H1 (cell line): ENCODE results near the gene CELF6. TPM values are rescaled to one million over a fixed set of nuclear protein-coding genes. Genes with fewer than 3 reads are reported as not detected.

ENCODE experiments used
- CTBP2 ChIP-seq: IDR thresholded peaks from 2 replicates; pipeline ENCODE4 v1.7.0; 2011; ENCODE audit warnings: borderline replicate concordance, mild to moderate bottlenecking, moderate library complexity, mixed read lengths, low read length; ENCODE audit not compliant: insufficient read depth, insufficient read length
- EGR1 ChIP-seq: IDR thresholded peaks from 2 replicates; pipeline ENCODE4 v1.6.1; 2011; ENCODE audit warnings: low read depth, low read length, borderline replicate concordance
- HDAC2 ChIP-seq, 2 experiments: fragments of 300-600 bp in 1 of 2; sonication (generic) in 1 of 2; IDR thresholded peaks; 2 replicates each; pipeline ENCODE4 v1.6.1; 2011 to 2012; ENCODE audit warnings: low read depth in 2 of 2, low read length in 2 of 2, mild to moderate bottlenecking in 2 of 2, moderate library complexity in 2 of 2, borderline replicate concordance in 1 of 2, inconsistent platforms in 1 of 2
- SIN3A ChIP-seq, 2 experiments: IDR thresholded peaks in 1 of 2; conservative IDR thresholded peaks in 1 of 2; 2 replicates each; pipeline ENCODE4 v1.6.1; 2011 to 2012; ENCODE audit warnings: low read length in 2 of 2, improper control_type of control experiment in 1 of 2, low read depth in 1 of 2, mild to moderate bottlenecking in 1 of 2
- polyA plus RNA-seq, 7 experiments: library from polyadenylated mRNA; depleted of rRNA in 3 of 7; stranded (reverse) in 5 of 7; unstranded in 2 of 7; fragments of >200 nt in 5 of 7; fragments of 200-250 nt in 2 of 7; gene quantifications; 1 replicate in 5 of 7; 2 replicates in 1 of 7; 4 replicates in 1 of 7; pipeline versions ENCODE4 v1.2.1 to v1.2.3, GENCODE V29; 2011 to 2013; ENCODE audit warnings: missing spikeins in 2 of 7, mixed read lengths in 2 of 7
- total RNA-seq: library from RNA; stranded (reverse); fragmentation: NEBNext Ultra II Directional; extraction: Animal tissue kit (Norgen Biotek cat#: 25700); gene quantifications from 2 replicates; pipeline ENCODE4 v1.2.1, GENCODE V29; 2021
- TF ChIP-seq, protein P1 (sequence below): fragments of 300-600 bp; sonication (generic); IDR thresholded peaks from 2 replicates; pipeline ENCODE4 v1.7.1; 2012; ENCODE audit warnings: low read length, moderate library complexity, mild to moderate bottlenecking, inconsistent platforms; ENCODE audit not compliant: insufficient replicate concordance

Gene CELF6
- total and polyA plus RNA-seq, 2 of the 8 experiments (the other 6 are each of a cell fraction or from before 2014, with no cell fraction given), result 0.09 to 0.19 TPM

GRCh38 chr15:72318408-72318942 lies 1.5 kb downstream of the CELF6 start (continued):
- TF ChIP-seq, protein P1, sequence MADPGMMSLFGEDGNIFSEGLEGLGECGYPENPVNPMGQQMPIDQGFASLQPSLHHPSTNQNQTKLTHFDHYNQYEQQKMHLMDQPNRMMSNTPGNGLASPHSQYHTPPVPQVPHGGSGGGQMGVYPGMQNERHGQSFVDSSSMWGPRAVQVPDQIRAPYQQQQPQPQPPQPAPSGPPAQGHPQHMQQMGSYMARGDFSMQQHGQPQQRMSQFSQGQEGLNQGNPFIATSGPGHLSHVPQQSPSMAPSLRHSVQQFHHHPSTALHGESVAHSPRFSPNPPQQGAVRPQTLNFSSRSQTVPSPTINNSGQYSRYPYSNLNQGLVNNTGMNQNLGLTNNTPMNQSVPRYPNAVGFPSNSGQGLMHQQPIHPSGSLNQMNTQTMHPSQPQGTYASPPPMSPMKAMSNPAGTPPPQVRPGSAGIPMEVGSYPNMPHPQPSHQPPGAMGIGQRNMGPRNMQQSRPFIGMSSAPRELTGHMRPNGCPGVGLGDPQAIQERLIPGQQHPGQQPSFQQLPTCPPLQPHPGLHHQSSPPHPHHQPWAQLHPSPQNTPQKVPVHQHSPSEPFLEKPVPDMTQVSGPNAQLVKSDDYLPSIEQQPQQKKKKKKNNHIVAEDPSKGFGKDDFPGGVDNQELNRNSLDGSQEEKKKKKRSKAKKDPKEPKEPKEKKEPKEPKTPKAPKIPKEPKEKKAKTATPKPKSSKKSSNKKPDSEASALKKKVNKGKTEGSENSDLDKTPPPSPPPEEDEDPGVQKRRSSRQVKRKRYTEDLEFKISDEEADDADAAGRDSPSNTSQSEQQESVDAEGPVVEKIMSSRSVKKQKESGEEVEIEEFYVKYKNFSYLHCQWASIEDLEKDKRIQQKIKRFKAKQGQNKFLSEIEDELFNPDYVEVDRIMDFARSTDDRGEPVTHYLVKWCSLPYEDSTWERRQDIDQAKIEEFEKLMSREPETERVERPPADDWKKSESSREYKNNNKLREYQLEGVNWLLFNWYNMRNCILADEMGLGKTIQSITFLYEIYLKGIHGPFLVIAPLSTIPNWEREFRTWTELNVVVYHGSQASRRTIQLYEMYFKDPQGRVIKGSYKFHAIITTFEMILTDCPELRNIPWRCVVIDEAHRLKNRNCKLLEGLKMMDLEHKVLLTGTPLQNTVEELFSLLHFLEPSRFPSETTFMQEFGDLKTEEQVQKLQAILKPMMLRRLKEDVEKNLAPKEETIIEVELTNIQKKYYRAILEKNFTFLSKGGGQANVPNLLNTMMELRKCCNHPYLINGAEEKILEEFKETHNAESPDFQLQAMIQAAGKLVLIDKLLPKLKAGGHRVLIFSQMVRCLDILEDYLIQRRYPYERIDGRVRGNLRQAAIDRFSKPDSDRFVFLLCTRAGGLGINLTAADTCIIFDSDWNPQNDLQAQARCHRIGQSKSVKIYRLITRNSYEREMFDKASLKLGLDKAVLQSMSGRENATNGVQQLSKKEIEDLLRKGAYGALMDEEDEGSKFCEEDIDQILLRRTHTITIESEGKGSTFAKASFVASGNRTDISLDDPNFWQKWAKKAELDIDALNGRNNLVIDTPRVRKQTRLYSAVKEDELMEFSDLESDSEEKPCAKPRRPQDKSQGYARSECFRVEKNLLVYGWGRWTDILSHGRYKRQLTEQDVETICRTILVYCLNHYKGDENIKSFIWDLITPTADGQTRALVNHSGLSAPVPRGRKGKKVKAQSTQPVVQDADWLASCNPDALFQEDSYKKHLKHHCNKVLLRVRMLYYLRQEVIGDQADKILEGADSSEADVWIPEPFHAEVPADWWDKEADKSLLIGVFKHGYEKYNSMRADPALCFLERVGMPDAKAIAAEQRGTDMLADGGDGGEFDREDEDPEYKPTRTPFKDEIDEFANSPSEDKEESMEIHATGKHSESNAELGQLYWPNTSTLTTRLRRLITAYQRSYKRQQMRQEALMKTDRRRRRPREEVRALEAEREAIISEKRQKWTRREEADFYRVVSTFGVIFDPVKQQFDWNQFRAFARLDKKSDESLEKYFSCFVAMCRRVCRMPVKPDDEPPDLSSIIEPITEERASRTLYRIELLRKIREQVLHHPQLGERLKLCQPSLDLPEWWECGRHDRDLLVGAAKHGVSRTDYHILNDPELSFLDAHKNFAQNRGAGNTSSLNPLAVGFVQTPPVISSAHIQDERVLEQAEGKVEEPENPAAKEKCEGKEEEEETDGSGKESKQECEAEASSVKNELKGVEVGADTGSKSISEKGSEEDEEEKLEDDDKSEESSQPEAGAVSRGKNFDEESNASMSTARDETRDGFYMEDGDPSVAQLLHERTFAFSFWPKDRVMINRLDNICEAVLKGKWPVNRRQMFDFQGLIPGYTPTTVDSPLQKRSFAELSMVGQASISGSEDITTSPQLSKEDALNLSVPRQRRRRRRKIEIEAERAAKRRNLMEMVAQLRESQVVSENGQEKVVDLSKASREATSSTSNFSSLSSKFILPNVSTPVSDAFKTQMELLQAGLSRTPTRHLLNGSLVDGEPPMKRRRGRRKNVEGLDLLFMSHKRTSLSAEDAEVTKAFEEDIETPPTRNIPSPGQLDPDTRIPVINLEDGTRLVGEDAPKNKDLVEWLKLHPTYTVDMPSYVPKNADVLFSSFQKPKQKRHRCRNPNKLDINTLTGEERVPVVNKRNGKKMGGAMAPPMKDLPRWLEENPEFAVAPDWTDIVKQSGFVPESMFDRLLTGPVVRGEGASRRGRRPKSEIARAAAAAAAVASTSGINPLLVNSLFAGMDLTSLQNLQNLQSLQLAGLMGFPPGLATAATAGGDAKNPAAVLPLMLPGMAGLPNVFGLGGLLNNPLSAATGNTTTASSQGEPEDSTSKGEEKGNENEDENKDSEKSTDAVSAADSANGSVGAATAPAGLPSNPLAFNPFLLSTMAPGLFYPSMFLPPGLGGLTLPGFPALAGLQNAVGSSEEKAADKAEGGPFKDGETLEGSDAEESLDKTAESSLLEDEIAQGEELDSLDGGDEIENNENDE, result no peak
- TF ChIP-seq CTBP2, result no peak
- no peak for TF ChIP-seq HDAC2 (IDR thresholded peaks at IDR 0.05; ENCODE audit: borderline replicate concordance in 1 of 2, low read depth in 2 of 2, low read length in 2 of 2)
- TF ChIP-seq SIN3A (conservative IDR thresholded peaks at IDR 0.05 in 1 of 2, IDR thresholded peaks at IDR 0.05 in 1 of 2; ENCODE audit: low read depth in 1 of 2, low read length in 2 of 2), result no peak
- no peak for TF ChIP-seq EGR1
